Astrocyte (in vitro differentiated cells and primary cell): ENCODE data around the gene USP32. TPM values are rescaled to one million over a fixed set of nuclear protein-coding genes. Genes with fewer than 3 reads are reported as not detected.

Experiments used
- DNase-seq: peaks from one replicate; pipeline ENCODE4 v3.0.0-alpha.2; 2010; ENCODE audit warnings: low read depth
- FAIRE-seq: peaks from 2 replicates; lab custom pipeline; 2011; peaks lifted over from hg19 to GRCh38; lab: Jason Lieb, UNC
- H2AFZ ChIP-seq: 2 replicates; pipeline ENCODE4 v1.6.0; 2012; ENCODE audit warnings: low read depth, low read length, inconsistent platforms
- H3K27ac ChIP-seq: 2 replicates; pipeline ENCODE4 v1.5.1; 2011; ENCODE audit warnings: low read depth, low read length, inconsistent platforms
- H3K27me3 ChIP-seq: 2 replicates; pipeline ENCODE4 v1.6.0; 2011; ENCODE audit warnings: low read length, inconsistent platforms; ENCODE audit not compliant: insufficient read depth
- H3K36me3 ChIP-seq: 2 replicates; pipeline ENCODE4 v1.5.1; 2011; ENCODE audit warnings: low read length, inconsistent platforms; ENCODE audit not compliant: insufficient read depth
- H3K4me1 ChIP-seq: 2 replicates; pipeline ENCODE4 v1.5.1; 2011; ENCODE audit warnings: low read length, inconsistent platforms; ENCODE audit not compliant: insufficient read depth
- H3K4me2 ChIP-seq: 2 replicates; pipeline ENCODE4 v1.6.0; 2012; ENCODE audit warnings: low read length, inconsistent platforms
- H3K4me3 ChIP-seq: 2 replicates; pipeline ENCODE4 v1.5.1; 2011; ENCODE audit warnings: low read depth, mild to moderate bottlenecking, low read length, inconsistent platforms; ENCODE audit not compliant: insufficient read depth
- H3K79me2 ChIP-seq: 2 replicates; pipeline ENCODE4 v1.6.0; 2012; ENCODE audit warnings: mild to moderate bottlenecking, low read length, inconsistent platforms; ENCODE audit not compliant: insufficient read depth
- H3K9ac ChIP-seq: 2 replicates; pipeline ENCODE4 v1.6.0; 2012; ENCODE audit warnings: mild to moderate bottlenecking, low read length, inconsistent platforms
- H3K9me3 ChIP-seq: 2 replicates; pipeline ENCODE4 v1.5.1; 2012; ENCODE audit warnings: low read depth, mild to moderate bottlenecking, low read length, inconsistent platforms; ENCODE audit not compliant: insufficient read depth
- H4K20me1 ChIP-seq: 2 replicates; pipeline ENCODE4 v1.6.0; 2012; ENCODE audit warnings: low read length, inconsistent platforms; ENCODE audit not compliant: insufficient read depth
- H3K27ac Mint-ChIP-seq: one replicate; pipeline ENCODE4 v1.8.0; 2021; ENCODE audit warnings: mild to moderate bottlenecking, mixed read lengths; ENCODE audit not compliant: unreplicated experiment
- H3K27me3 Mint-ChIP-seq: one replicate; pipeline ENCODE4 v1.8.0; 2021; ENCODE audit warnings: low read depth, mixed read lengths; ENCODE audit not compliant: unreplicated experiment
- H3K36me3 Mint-ChIP-seq: one replicate; pipeline ENCODE4 v1.8.0; 2021; ENCODE audit warnings: low read depth, mixed read lengths; ENCODE audit not compliant: unreplicated experiment
- H3K4me1 Mint-ChIP-seq: one replicate; pipeline ENCODE4 v1.8.0; 2021; ENCODE audit warnings: low read depth, mixed read lengths; ENCODE audit not compliant: unreplicated experiment
- H3K4me3 Mint-ChIP-seq: one replicate; pipeline ENCODE4 v1.8.0; 2021; ENCODE audit warnings: mild to moderate bottlenecking, moderate library complexity, mixed read lengths; ENCODE audit not compliant: unreplicated experiment
- H3K9me3 Mint-ChIP-seq: one replicate; pipeline ENCODE4 v1.8.0; 2021; ENCODE audit warnings: mild to moderate bottlenecking, mixed read lengths; ENCODE audit not compliant: unreplicated experiment
- CTCF ChIP-seq: IDR thresholded peaks from 2 replicates; pipeline ENCODE4 v1.5.1; 2011; ENCODE audit warnings: low read depth, mild to moderate bottlenecking, inconsistent platforms, low read length, moderate library complexity; ENCODE audit not compliant: insufficient read depth
- EZH2 ChIP-seq: IDR thresholded peaks from 2 replicates; pipeline ENCODE4 v1.6.1; 2012; ENCODE audit warnings: mild to moderate bottlenecking, low read length, inconsistent platforms; ENCODE audit not compliant: insufficient read depth
- total RNA-seq: library from RNA; stranded (reverse); gene quantifications from 2 replicates; pipeline ENCODE4 v1.2.1, GENCODE V29; 2021

Gene USP32
- total RNA-seq, 1 donor from 2014 or later, result 40.2 TPM

DNA sequence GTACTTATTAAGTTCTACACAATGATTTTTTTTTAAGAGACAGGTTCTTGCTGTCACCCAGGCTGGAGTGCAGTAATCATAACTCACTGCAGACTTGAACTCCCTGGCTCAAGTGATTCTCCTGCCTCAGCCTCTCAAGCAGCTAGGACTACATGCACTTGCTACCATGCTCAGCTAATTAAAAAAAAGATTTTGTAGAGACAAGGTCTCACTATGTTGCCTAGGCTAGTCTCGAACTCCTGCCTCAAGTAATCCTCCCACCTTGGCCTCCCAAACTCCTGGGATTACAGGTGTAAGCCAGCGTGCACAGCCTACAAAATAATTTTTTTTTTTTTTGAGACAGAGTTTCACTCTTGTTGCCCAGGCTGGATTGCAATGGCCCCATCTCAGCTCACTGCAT is 22.2 kb downstream of the USP32 start:
- Mint-ChIP-seq H3K4me3 (no peak overlapping the region), H3K27ac (no peak overlapping the region), H3K9me3 (no peaks in the 10 kb centered on the region), H3K4me1 (peaks cover 10% of the 10 kb centered on the region), H3K27me3 (no peaks in the 10 kb centered on the region), H3K36me3 (no peaks in the 10 kb centered on the region)
- Histone ChIP-seq H3K4me3 (no peak overlapping the region), H3K9ac (no peak overlapping the region), H3K27ac (no peak overlapping the region), H3K9me3 (no peaks in the 10 kb centered on the region), H2AFZ (no peak overlapping the region), H4K20me1 (peaks cover 50% of the 10 kb centered on the region), H3K36me3 (no peaks in the 10 kb centered on the region), H3K4me1 (peaks cover 8% of the 10 kb centered on the region), H3K79me2 (peaks cover 80% of the 10 kb centered on the region), H3K27me3 (no peaks in the 10 kb centered on the region), H3K4me2 (no peak overlapping the region)
- no peak for FAIRE-seq
- TF ChIP-seq EZH2 (no peak), CTCF (no peak)
- no peak for DNase-seq

DNA sequence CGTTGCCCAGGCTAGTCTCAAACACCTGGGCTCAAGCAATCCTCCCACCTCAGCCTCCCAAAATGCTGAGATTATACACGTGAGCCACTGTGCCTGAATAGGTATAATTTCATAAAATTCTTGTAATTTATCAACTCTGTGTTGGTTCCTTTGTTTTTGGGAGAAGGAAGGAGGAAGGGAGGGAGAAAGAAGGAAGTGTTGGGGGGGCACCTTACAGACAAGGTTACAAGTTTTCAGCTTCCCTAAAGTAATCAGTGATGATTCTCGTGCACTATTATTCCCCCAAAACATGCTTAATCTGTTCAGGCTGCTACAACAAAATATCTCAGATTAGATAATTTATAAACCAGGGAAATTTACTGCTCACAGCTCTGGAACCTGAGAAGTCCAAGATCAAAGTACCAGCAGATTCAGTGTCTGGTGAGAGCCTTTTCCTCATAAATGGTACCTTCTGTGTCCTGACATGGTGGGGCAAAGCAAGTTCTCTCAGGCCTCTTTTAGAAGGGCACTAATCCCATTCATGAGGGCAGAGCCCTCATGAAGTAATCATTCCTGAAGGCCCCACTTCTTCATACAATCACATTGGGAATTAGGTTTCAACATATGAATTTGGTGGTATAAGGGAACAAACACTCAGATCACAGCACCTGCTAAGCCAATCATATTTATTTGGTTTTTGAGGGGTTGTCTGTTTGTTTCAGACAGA is 28.1 kb downstream of the USP32 start:
- DNase-seq (no peak), FAIRE-seq (no peak)
- Histone ChIP-seq H3K79me2 (peaks cover 73% of the 10 kb centered on the region), H3K9me3 (no peaks in the 10 kb centered on the region), H3K36me3 (no peaks in the 10 kb centered on the region), H3K4me2 (no peak overlapping the region), H2AFZ (no peak overlapping the region), H3K4me1 (no peaks in the 10 kb centered on the region), H3K9ac (no peak overlapping the region), H3K27me3 (no peaks in the 10 kb centered on the region), H3K27ac (no peak overlapping the region), H4K20me1 (peaks cover 51% of the 10 kb centered on the region), H3K4me3 (no peak overlapping the region)
- Mint-ChIP-seq H3K4me3 (no peak overlapping the region), H3K27ac (no peak overlapping the region), H3K9me3 (no peaks in the 10 kb centered on the region), H3K4me1 (no peaks in the 10 kb centered on the region), H3K27me3 (no peaks in the 10 kb centered on the region), H3K36me3 (no peaks in the 10 kb centered on the region)
- TF ChIP-seq CTCF, result no peak
- TF ChIP-seq EZH2, result no peak

DNA sequence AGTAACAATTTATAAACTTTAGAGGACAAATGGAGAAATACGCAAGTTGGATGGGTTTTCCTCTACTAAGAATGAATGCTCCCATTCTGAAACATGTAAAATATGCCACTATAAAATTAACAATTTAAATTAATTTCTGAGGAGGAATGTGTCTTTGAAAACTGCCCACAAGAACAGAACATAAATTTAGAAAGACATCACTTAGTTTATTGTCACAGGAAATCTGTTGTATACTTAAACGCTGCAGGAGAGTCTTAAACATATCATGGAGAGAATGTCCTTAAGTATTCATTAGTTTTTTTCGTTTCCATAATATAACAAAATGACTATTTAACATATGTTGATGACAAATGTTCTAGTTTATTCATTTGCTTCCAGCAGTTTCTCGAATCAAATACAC is 29.6 kb downstream of the USP32 start:
- FAIRE-seq, result no peak
- no peaks in the 10 kb centered on the region for H3K27me3 Mint-ChIP-seq
- peaks cover 68% of the 10 kb centered on the region for H3K79me2 ChIP-seq

More for the DNA sequence above, 29.6 kb downstream of the USP32 start:
- H3K27ac ChIP-seq, result no peak overlapping the region
- H2AFZ ChIP-seq, result no peak overlapping the region
- H3K36me3 ChIP-seq, result no peaks in the 10 kb centered on the region
- no peak overlapping the region for H3K4me2 ChIP-seq
- Mint-ChIP-seq H3K4me1 (no peaks in the 10 kb centered on the region), H3K4me3 (no peak overlapping the region), H3K36me3 (no peaks in the 10 kb centered on the region), H3K9me3 (no peaks in the 10 kb centered on the region), H3K27ac (no peak overlapping the region)
- peaks cover 53% of the 10 kb centered on the region for H4K20me1 ChIP-seq
- DNase-seq, result no peak
- TF ChIP-seq EZH2 (no peak), CTCF (no peak)
- H3K9ac ChIP-seq, result no peak overlapping the region
- no peaks in the 10 kb centered on the region for H3K9me3 ChIP-seq
- no peak overlapping the region for H3K4me3 ChIP-seq
- no peaks in the 10 kb centered on the region for H3K27me3 ChIP-seq
- H3K4me1 ChIP-seq, result no peaks in the 10 kb centered on the region
